Effector memory CD4-positive, alpha-beta T cell (primary cell): ENCODE results near the gene CCDC87.
"Not testable (repeated sequence)": the region's sequence is repeated elsewhere in the genome, so short reads cannot be mapped to it uniquely, and the experiment has no call there.

Experiments used
- DNase-seq, 3 donors: peaks; one replicate each; pipeline ENCODE4 v3.0.0-alpha.2; 2020
- H3K27ac ChIP-seq: 2 replicates; pipeline ENCODE4 v1.7.0; 2013; ENCODE audit warnings: mild to moderate bottlenecking, low read length, moderate library complexity; ENCODE audit not compliant: insufficient read depth, poor library complexity, severe bottlenecking
- H3K27me3 ChIP-seq: replicated peaks from 2 replicates; pipeline ENCODE4 v1.7.0; 2013; ENCODE audit warnings: mild to moderate bottlenecking, low read length; ENCODE audit not compliant: insufficient read depth, control insufficient read depth, poor library complexity, severe bottlenecking
- H3K36me3 ChIP-seq: 2 replicates; pipeline ENCODE4 v1.7.0; 2013; ENCODE audit warnings: mild to moderate bottlenecking, low read length, moderate library complexity; ENCODE audit not compliant: control insufficient read depth, insufficient read depth
- H3K4me1 ChIP-seq: 2 replicates; pipeline ENCODE4 v1.7.0; 2013; ENCODE audit warnings: low read length, mild to moderate bottlenecking; ENCODE audit not compliant: control insufficient read depth, insufficient read depth, poor library complexity, severe bottlenecking
- H3K4me3 ChIP-seq: 2 replicates; pipeline ENCODE4 v1.7.0; 2013; ENCODE audit warnings: low read length, low read depth, mild to moderate bottlenecking; ENCODE audit not compliant: insufficient read depth, poor library complexity, severe bottlenecking
- H3K9me3 ChIP-seq: 2 replicates; pipeline ENCODE4 v1.7.0; 2013; ENCODE audit warnings: mild to moderate bottlenecking, low read length, moderate library complexity; ENCODE audit not compliant: control insufficient read depth

CCDC87 gene

GRCh38 chr11:66616379-66617154 is 23.7 kb upstream of the CCDC87 start, which contains the start of gene RBM14:
RBM14 (plus strand) TSS chr11:66616630; CDS start chr11:66616721, 91 bp downstream.
- Histone ChIP-seq H3K27me3 (no peaks in the 10 kb centered on the region), H3K36me3 (no peaks in the 10 kb centered on the region), H3K27ac (peak within 1 kb of the TSS; percentile 98), H3K4me1 (peaks cover 38% of the 10 kb centered on the region), H3K9me3 (no peaks in the 10 kb centered on the region), H3K4me3 (peak within 1 kb of the TSS; percentile 77)
- peak; percentile 97 to 98 (median 98) for DNase-seq

GRCh38 chr11:66614073-66614472 is 21.2 kb upstream of the CCDC87 start:
- no peaks in the 10 kb centered on the region for H3K36me3 ChIP-seq
- H3K27ac ChIP-seq, result no peak overlapping the region
- DNase-seq, result no peak
- no peak overlapping the region for H3K4me3 ChIP-seq
- peaks cover 23% of the 10 kb centered on the region for H3K4me1 ChIP-seq
- H3K27me3 ChIP-seq, result no peaks in the 10 kb centered on the region
- H3K9me3 ChIP-seq, result no peaks in the 10 kb centered on the region

- DNase-seq, result no peak
Observed at GRCh38 chr11:66612458-66612857, 19.6 kb upstream of the CCDC87 start.

GRCh38 chr11:66609721-66610617 is 17.1 kb upstream of the CCDC87 start:
- Histone ChIP-seq H3K27ac (peak overlapping the region; percentile 2), H3K36me3 (peaks cover 6% of the 10 kb centered on the region), H3K9me3 (no peaks in the 10 kb centered on the region), H3K4me3 (no peak overlapping the region), H3K27me3 (no peaks in the 10 kb centered on the region), H3K4me1 (no peaks in the 10 kb centered on the region)
- no peak for DNase-seq

More at GRCh38 chr11:66612458-66612857, 19.6 kb upstream of the CCDC87 start:
- Histone ChIP-seq H3K36me3 (no peaks in the 10 kb centered on the region), H3K4me1 (peaks cover 8% of the 10 kb centered on the region), H3K27me3 (no peaks in the 10 kb centered on the region), H3K9me3 (no peaks in the 10 kb centered on the region), H3K4me3 (no peak overlapping the region), H3K27ac (no peak overlapping the region)

GRCh38 chr11:66607126-66607834 is 14.4 kb upstream of the CCDC87 start:
- peaks cover 6% of the 10 kb centered on the region for H3K36me3 ChIP-seq
- DNase-seq, result no peak
- no peaks in the 10 kb centered on the region for H3K27me3 ChIP-seq
- H3K4me1 ChIP-seq, result no peaks in the 10 kb centered on the region
- H3K4me3 ChIP-seq, result no peak overlapping the region
- H3K9me3 ChIP-seq, result no peaks in the 10 kb centered on the region
- no peak overlapping the region for H3K27ac ChIP-seq

GRCh38 chr11:66606608-66607007 is 13.7 kb upstream of the CCDC87 start:
- not testable (repeated sequence) for DNase-seq, H3K27ac ChIP-seq, H3K27me3 ChIP-seq, H3K4me3 ChIP-seq, H3K36me3 ChIP-seq, H3K4me1 ChIP-seq, H3K9me3 ChIP-seq

GRCh38 chr11:66604155-66604554 is 11.3 kb upstream of the CCDC87 start:
- Histone ChIP-seq H3K27ac (no peak overlapping the region), H3K4me1 (no peaks in the 10 kb centered on the region), H3K27me3 (no peaks in the 10 kb centered on the region), H3K9me3 (no peaks in the 10 kb centered on the region), H3K36me3 (peaks cover 19% of the 10 kb centered on the region), H3K4me3 (no peak overlapping the region)
- DNase-seq, result no peak

- Histone ChIP-seq H3K27ac (no peak overlapping the region), H3K27me3 (no peaks in the 10 kb centered on the region), H3K9me3 (no peaks in the 10 kb centered on the region), H3K4me3 (no peak overlapping the region), H3K36me3 (peaks cover 22% of the 10 kb centered on the region), H3K4me1 (no peaks in the 10 kb centered on the region)
- no peak for DNase-seq
Observed at GRCh38 chr11:66603072-66603471, 10.2 kb upstream of the CCDC87 start.

- Histone ChIP-seq H3K27ac (no peak overlapping the region), H3K27me3 (no peaks in the 10 kb centered on the region), H3K4me3 (no peak overlapping the region), H3K36me3 (peaks cover 20% of the 10 kb centered on the region), H3K9me3 (no peaks in the 10 kb centered on the region), H3K4me1 (no peaks in the 10 kb centered on the region)
- no peak for DNase-seq
Observed at GRCh38 chr11:66600631-66601233, 7.9 kb upstream of the CCDC87 start.
